CD4-positive, alpha-beta T cell treated with Interleukin-15 for 4 hours (primary cell): ENCODE measurements around the gene TADA2B.

Source experiments
- DNase-seq: peaks from one replicate; pipeline ENCODE4 v3.0.0-alpha.2; 2020; ENCODE audit warnings: low spot score

TADA2B gene

GRCh38 chr4:7018281-7018680, 24.9 kb upstream of the TADA2B start:
- no peak for DNase-seq

- DNase-seq: no peak
Observed at GRCh38 chr4:7019367-7019766, 23.8 kb upstream of the TADA2B start.

- no peak for DNase-seq
Observed at GRCh38 chr4:7020290-7020689, 22.9 kb upstream of the TADA2B start.

GRCh38 chr4:7020856-7021255, 22.3 kb upstream of the TADA2B start:
- no peak for DNase-seq

GRCh38 chr4:7021355-7021754, 21.8 kb upstream of the TADA2B start:
- DNase-seq: no peak

- no peak for DNase-seq
Observed at GRCh38 chr4:7021930-7022664, 21.1 kb upstream of the TADA2B start.

- DNase-seq: no peak
Observed at GRCh38 chr4:7023486-7023885, 19.7 kb upstream of the TADA2B start.

GRCh38 chr4:7023901-7024300, 19.3 kb upstream of the TADA2B start:
- no peak for DNase-seq

- DNase-seq: no peak
Observed at GRCh38 chr4:7024336-7024890, 18.8 kb upstream of the TADA2B start.

- no peak for DNase-seq
Observed at GRCh38 chr4:7025040-7025602, 18.1 kb upstream of the TADA2B start.

- no peak for DNase-seq
Observed at GRCh38 chr4:7026107-7026506, 17.1 kb upstream of the TADA2B start.

- no peak for DNase-seq
Observed at GRCh38 chr4:7027284-7027683, 15.9 kb upstream of the TADA2B start.

- DNase-seq: no peak
Observed at GRCh38 chr4:7027913-7028312, 15.3 kb upstream of the TADA2B start.

- DNase-seq: no peak
Observed at GRCh38 chr4:7029212-7029611, 14.0 kb upstream of the TADA2B start.

- DNase-seq: no peak
Observed at GRCh38 chr4:7029921-7030320, 13.3 kb upstream of the TADA2B start.

- no peak for DNase-seq
Observed at GRCh38 chr4:7030856-7031255, 12.3 kb upstream of the TADA2B start.

GRCh38 chr4:7031558-7032449, 11.4 kb upstream of the TADA2B start:
- no peak for DNase-seq

GRCh38 chr4:7032596-7032995, 10.6 kb upstream of the TADA2B start:
- DNase-seq: no peak

- DNase-seq: no peak
Observed at GRCh38 chr4:7034262-7035081, 8.7 kb upstream of the TADA2B start.

- no peak for DNase-seq
Observed at GRCh38 chr4:7037425-7037824, 5.7 kb upstream of the TADA2B start.

GRCh38 chr4:7040765-7041164, 2.4 kb upstream of the TADA2B start:
- no peak for DNase-seq

- DNase-seq: no peak
Observed at GRCh38 chr4:7041246-7041645, 1.9 kb upstream of the TADA2B start.
